ENCODE results near the gene LGALS14.
"Not testable (repeated sequence)": the region's sequence is repeated elsewhere in the genome, so short reads cannot be mapped to it uniquely, and the experiment has no call there.

LGALS14 gene

GRCh38 chr19:39670998-39671397 is 33.3 kb upstream of the LGALS14 start:
- Histone ChIP-seq H3K27ac (no peak overlapping the region), H3K27me3 (peaks cover 45% of the 10 kb centered on the region), H3K9me3 (no peaks in the 10 kb centered on the region), H3K4me3 (ENCODE audit: low read depth in 1 of 2, low read length in 1 of 2) (no peak overlapping the region), H3K36me3 (no peaks in the 10 kb centered on the region), H3K4me1 (ENCODE audit: control insufficient read depth in 1 of 2, insufficient read depth in 1 of 2, low read depth in 1 of 2, low read length in 1 of 2) (no peaks in the 10 kb centered on the region)
- TF ChIP-seq CTCF (IDR thresholded peaks at IDR 0.05): no peak

GRCh38 chr19:39671739-39672363 is 32.4 kb upstream of the LGALS14 start:
- H3K9me3 ChIP-seq: no peaks in the 10 kb centered on the region
- TF ChIP-seq CTCF (IDR thresholded peaks at IDR 0.05): no peak
- H3K4me1 ChIP-seq (ENCODE audit: control insufficient read depth in 1 of 2, insufficient read depth in 1 of 2, low read depth in 1 of 2, low read length in 1 of 2): no peaks in the 10 kb centered on the region
- no peak overlapping the region for H3K4me3 ChIP-seq (ENCODE audit: low read depth in 1 of 2, low read length in 1 of 2)
- no peak overlapping the region for H3K27ac ChIP-seq
- H3K36me3 ChIP-seq: no peaks in the 10 kb centered on the region
- peaks cover 45% of the 10 kb centered on the region for H3K27me3 ChIP-seq

- no peak overlapping the region for H3K27ac ChIP-seq
- H3K36me3 ChIP-seq: no peaks in the 10 kb centered on the region
- peaks cover 47% of the 10 kb centered on the region for H3K27me3 ChIP-seq
- no peak overlapping the region for H3K4me3 ChIP-seq (ENCODE audit: low read depth in 1 of 2, low read length in 1 of 2)
- no peaks in the 10 kb centered on the region for H3K9me3 ChIP-seq
- H3K4me1 ChIP-seq (ENCODE audit: control insufficient read depth in 1 of 2, insufficient read depth in 1 of 2, low read depth in 1 of 2, low read length in 1 of 2): no peaks in the 10 kb centered on the region
- no peak for TF ChIP-seq CTCF (IDR thresholded peaks at IDR 0.05)
Measured at GRCh38 chr19:39672473-39672872, 31.8 kb upstream of the LGALS14 start.

- H3K9me3 ChIP-seq; H3K36me3 ChIP-seq; H3K4me3 ChIP-seq (ENCODE audit: low read depth in 1 of 2, low read length in 1 of 2); H3K4me1 ChIP-seq (ENCODE audit: control insufficient read depth in 1 of 2, insufficient read depth in 1 of 2, low read depth in 1 of 2, low read length in 1 of 2); H3K27ac ChIP-seq: not testable (repeated sequence)
- peaks cover 58% of the 10 kb centered on the region for H3K27me3 ChIP-seq
Measured at GRCh38 chr19:39673862-39674261, 30.4 kb upstream of the LGALS14 start.

GRCh38 chr19:39676004-39676403 is 28.3 kb upstream of the LGALS14 start:
- Histone ChIP-seq H3K4me1 (ENCODE audit: control insufficient read depth in 1 of 2, insufficient read depth in 1 of 2, low read depth in 1 of 2, low read length in 1 of 2) (no peaks in the 10 kb centered on the region), H3K4me3 (ENCODE audit: low read depth in 1 of 2, low read length in 1 of 2) (no peak overlapping the region), H3K27ac (no peak overlapping the region), H3K9me3 (no peaks in the 10 kb centered on the region), H3K36me3 (no peaks in the 10 kb centered on the region), H3K27me3 (peaks cover 56% of the 10 kb centered on the region)
- no peak for TF ChIP-seq CTCF (IDR thresholded peaks at IDR 0.05)

GRCh38 chr19:39677961-39678889 is 26.1 kb upstream of the LGALS14 start:
- H3K36me3 ChIP-seq: no peaks in the 10 kb centered on the region
- no peak overlapping the region for H3K27ac ChIP-seq
- no peak overlapping the region for H3K4me3 ChIP-seq (ENCODE audit: low read depth in 1 of 2, low read length in 1 of 2)
- H3K9me3 ChIP-seq: no peaks in the 10 kb centered on the region
- H3K4me1 ChIP-seq (ENCODE audit: control insufficient read depth in 1 of 2, insufficient read depth in 1 of 2, low read depth in 1 of 2, low read length in 1 of 2): no peaks in the 10 kb centered on the region
- H3K27me3 ChIP-seq: peaks cover 37% of the 10 kb centered on the region
- TF ChIP-seq CTCF (IDR thresholded peaks at IDR 0.05): no peak

All from neutrophil (primary cell).